ENCODE data around the gene USP48. TPM values are rescaled to one million over a fixed set of nuclear protein-coding genes. Genes with fewer than 3 reads are reported as not detected.

USP48 gene
- total and polyA plus RNA-seq, 12 donors, result 13.8 to 45.0 (median 36.1) TPM

GRCh38 chr1:21659099-21659923 is 123.6 kb downstream of the USP48 start:
- WGBS, 2 donors, result 2% methylated on average over 61 to 64 of the region's 64 CpGs
- no peaks in the 10 kb centered on the region for H3K9me3 ChIP-seq
- peaks cover 0 to 20% (median 5%) of the 10 kb centered on the region in 9 donors for H3K4me1 ChIP-seq
- peaks cover 0 to 20% (median 0%) of the 10 kb centered on the region in 7 donors for H3K27me3 ChIP-seq
- DNase-seq (peak; percentile 67 to 75), ATAC-seq (peak; percentile 77 to 90 (median 82))
- no peak overlapping the region for H3K27ac ChIP-seq
- peak overlapping the region in 3 of 10 donors; percentile 8 to 35 (median 31) for H3K4me3 ChIP-seq
- peak; percentile 93 to 98 (median 95) for TF ChIP-seq CTCF (IDR thresholded peaks at IDR 0.05)
- H3K36me3 ChIP-seq, result no peaks in the 10 kb centered on the region
- intact Hi-C loops (cut with DNase I), result loop anchor here (1.0 to 10.0 kb wide), 17 partner anchors 85 to 432 kb away; partner anchors contain the start of gene ALPL (in 3 of the 10)

- peak in 1 of 9 donors; percentile 16 for TF ChIP-seq CTCF (IDR thresholded peaks at IDR 0.05)
- H3K4me1 ChIP-seq, result peaks cover 0 to 8% (median 4%) of the 10 kb centered on the region in 9 donors
- peaks cover 0 to 28% (median 0%) of the 10 kb centered on the region in 7 donors for H3K27me3 ChIP-seq
- no peaks in the 10 kb centered on the region for H3K9me3 ChIP-seq
- ATAC-seq, result no peak
- no peaks in the 10 kb centered on the region for H3K36me3 ChIP-seq
- WGBS, 2 donors, result 68 to 71% methylated on average over 10 of the region's 10 CpGs
- no peak overlapping the region for H3K27ac ChIP-seq
- intact Hi-C loops (cut with DNase I), result loop anchor here (2.0 to 10.0 kb wide), 16 partner anchors 83 to 430 kb away; partner anchors contain the start of gene ALPL (in 3 of the 10)
- H3K4me3 ChIP-seq, result no peak overlapping the region
- DNase-seq, result no peak
Observed at GRCh38 chr1:21657456-21658190, 125.3 kb downstream of the USP48 start.

- no peak for ATAC-seq
- Histone ChIP-seq H3K4me3 (no peak overlapping the region), H3K36me3 (no peaks in the 10 kb centered on the region), H3K27me3 (peaks cover 0 to 40% (median 3%) of the 10 kb centered on the region in 7 donors), H3K27ac (no peak overlapping the region), H3K9me3 (no peaks in the 10 kb centered on the region), H3K4me1 (peaks cover 7 to 15% (median 11%) of the 10 kb centered on the region in 9 donors)
- DNase-seq, result no peak
- 55 to 56% methylated on average over 4 of the region's 4 CpGs for WGBS, 2 donors
- TF ChIP-seq CTCF (IDR thresholded peaks at IDR 0.05), result no peak
- intact Hi-C loops (cut with DNase I), result loop anchor here (5.0 to 10.0 kb wide), 12 partner anchors 81 to 428 kb away; partner anchors contain the start of gene ALPL (in 2 of the 10)
Observed at GRCh38 chr1:21655748-21656147, 127.2 kb downstream of the USP48 start.

GRCh38 chr1:21655259-21655658 is 127.7 kb downstream of the USP48 start:
- no peak overlapping the region for H3K27ac ChIP-seq
- H3K9me3 ChIP-seq, result no peaks in the 10 kb centered on the region
- H3K4me1 ChIP-seq, result peaks cover 8 to 15% (median 11%) of the 10 kb centered on the region in 9 donors
- H3K36me3 ChIP-seq, result no peaks in the 10 kb centered on the region
- DNase-seq, result no peak
- H3K27me3 ChIP-seq, result peaks cover 0 to 40% (median 3%) of the 10 kb centered on the region in 7 donors
- intact Hi-C loops (cut with DNase I), result loop anchor here (5.0 to 10.0 kb wide), 12 partner anchors 80 to 428 kb away; partner anchors contain the start of gene ALPL (in 2 of the 10)
- ATAC-seq, result no peak
- H3K4me3 ChIP-seq, result no peak overlapping the region
- TF ChIP-seq CTCF (IDR thresholded peaks at IDR 0.05), result no peak
- 86% methylated on average over 4 of the region's 4 CpGs for WGBS, 2 donors

All from heart right ventricle (tissue), 16 donors.